ENCODE measurements around the gene ICAM1. TPM values are rescaled to one million over a fixed set of nuclear protein-coding genes. Genes with fewer than 3 reads are reported as not detected.

ICAM1 gene
- total and polyA plus RNA-seq, 2 of the 13 experiments (the other 11 are each of a cell fraction or from before 2014, with no cell fraction given): 37.9 to 98.4 TPM

- no peak for ATAC-seq
- H3K9ac ChIP-seq (ENCODE audit: insufficient read depth, low read depth, low read length): no peak overlapping the region
- BruUV-seq (replicated peaks): no TSS peak
These were observed 16.7 kb upstream of the ICAM1 start for GRCh38 chr19:10254244-10254643.

GRCh38 chr19:10255358-10255757 is 15.6 kb upstream of the ICAM1 start:
- Histone ChIP-seq H3K9ac (ENCODE audit: insufficient read depth, low read depth, low read length) (no peak overlapping the region), H3K79me2 (ENCODE audit: insufficient read depth, low read length) (peaks cover 11% of the 10 kb centered on the region), H3K4me1 (ENCODE audit: insufficient read depth, low read length) (peaks cover 60% of the 10 kb centered on the region), H3K27ac (ENCODE audit: extremely low read length, insufficient read depth, low read length) (no peak overlapping the region), H3K4me3 (replicated peaks in 1 of 3; ENCODE audit: insufficient read depth in 1 of 3, low read depth in 2 of 3, low read length in 3 of 3) (no peak overlapping the region), H4K20me1 (ENCODE audit: insufficient read depth, low read length) (no peaks in the 10 kb centered on the region), H3K36me3 (replicated peaks in 1 of 2; ENCODE audit: control insufficient read depth in 1 of 2, insufficient read depth in 2 of 2, low read length in 2 of 2) (peaks cover 12 to 40% of the 10 kb centered on the region in 2 experiments), H2AFZ (ENCODE audit: low read length) (no peak overlapping the region), H3K4me2 (ENCODE audit: low read depth, low read length) (no peak overlapping the region), H3K9me3 (ENCODE audit: low read length) (no peaks in the 10 kb centered on the region), H3K27me3 (ENCODE audit: control insufficient read depth in 1 of 2, insufficient read depth in 2 of 2, low read length in 2 of 2) (no peaks in the 10 kb centered on the region; a peak in 1 of 5 replicates)
- DNase-seq (ENCODE audit: low spot score) (no peak), FAIRE-seq (no peak), ATAC-seq (no peak)
- 76% methylated on average over 2 of the region's 2 CpGs for WGBS (ENCODE audit: low lambda C conversion rate)
- TF ChIP-seq SP4 (CRISPR knock-in tag; IDR thresholded peaks at IDR 0.05) (no peak), CREB3 (CRISPR knock-in tag; IDR thresholded peaks at IDR 0.05) (no peak), PRDM10 (CRISPR knock-in tag; IDR thresholded peaks at IDR 0.05; ENCODE audit: low read depth) (no peak), TSC22D2 (CRISPR knock-in tag; IDR thresholded peaks at IDR 0.05; ENCODE audit: borderline replicate concordance) (no peak), SNAI1 (CRISPR knock-in tag; IDR thresholded peaks at IDR 0.05; ENCODE audit: borderline replicate concordance) (no peak), ZFP82 (CRISPR knock-in tag; IDR thresholded peaks at IDR 0.05; ENCODE audit: borderline replicate concordance) (no peak), ESRRA (CRISPR knock-in tag; IDR thresholded peaks at IDR 0.05; ENCODE audit: low read depth) (no peak), FOXO4 (CRISPR knock-in tag; conservative IDR thresholded peaks at IDR 0.05) (no peak)
- in situ Hi-C loops (cut with HindIII; ENCODE audit: extremely low pct_ligation_motif_present, low pct_unique_long_range_greater_than_20kb) (no loop called here), intact Hi-C loops (cut with micrococcal nuclease; ENCODE audit: unreplicated experiment) (no loop called here)
- no TSS peak for BruUV-seq (replicated peaks)
- POLR2A ChIA-PET: no interaction called here
- CTCF ChIA-PET (ENCODE audit: low intra/inter-chr PET ratio, low total read pairs): no interaction called here

More at GRCh38 chr19:10254244-10254643, 16.7 kb upstream of the ICAM1 start:
- no peak for FAIRE-seq
- WGBS (ENCODE audit: low lambda C conversion rate): 98% methylated on average over 3 of the region's 3 CpGs
- H3K9me3 ChIP-seq (ENCODE audit: low read length): no peaks in the 10 kb centered on the region
- H3K27ac ChIP-seq (ENCODE audit: extremely low read length, insufficient read depth, low read length): no peak overlapping the region
- in situ Hi-C loops (cut with HindIII; ENCODE audit: extremely low pct_ligation_motif_present, low pct_unique_long_range_greater_than_20kb) (no loop called here), intact Hi-C loops (cut with micrococcal nuclease; ENCODE audit: unreplicated experiment) (loop anchor here (5.0 kb wide), 1 partner anchor 322 kb away; no protein-coding TSS in a partner anchor)
- no peak overlapping the region for H2AFZ ChIP-seq (ENCODE audit: low read length)
- H4K20me1 ChIP-seq (ENCODE audit: insufficient read depth, low read length): no peaks in the 10 kb centered on the region
- no peak overlapping the region for H3K4me2 ChIP-seq (ENCODE audit: low read depth, low read length)
- H3K79me2 ChIP-seq (ENCODE audit: insufficient read depth, low read length): peaks cover 11% of the 10 kb centered on the region
- DNase-seq (ENCODE audit: low spot score): no peak
- TF ChIP-seq ZMYM4 (CRISPR knock-in tag; IDR thresholded peaks at IDR 0.05): no peak
- no peak for TF ChIP-seq PRMT3 (CRISPR knock-in tag; IDR thresholded peaks at IDR 0.05; ENCODE audit: borderline replicate concordance, low read depth)
- peaks cover 50% of the 10 kb centered on the region for H3K4me1 ChIP-seq (ENCODE audit: insufficient read depth, low read length)
- ChIA-PET CTCF (ENCODE audit: low intra/inter-chr PET ratio, low total read pairs) (no interaction called here), POLR2A (interaction anchor here (1.1 kb wide), 1 partner anchor 17 kb away, joined by 4 read pairs; no protein-coding TSS in a partner anchor)
- H3K27me3 ChIP-seq (ENCODE audit: control insufficient read depth in 1 of 2, insufficient read depth in 2 of 2, low read length in 2 of 2): no peaks in the 10 kb centered on the region; a peak in 1 of 5 replicates
- H3K4me3 ChIP-seq (replicated peaks in 1 of 3; ENCODE audit: insufficient read depth in 1 of 3, low read depth in 2 of 3, low read length in 3 of 3): no peak overlapping the region
- peaks cover 12 to 40% of the 10 kb centered on the region in 2 experiments for H3K36me3 ChIP-seq (replicated peaks in 1 of 2; ENCODE audit: control insufficient read depth in 1 of 2, insufficient read depth in 2 of 2, low read length in 2 of 2)

Measured in HepG2 (cell line).